Lower leg skin (tissue), 3 donors: ENCODE results near the gene LRRC66.

Experiments
- CTCF ChIP-seq, 3 donors: fragments of 450-650 bp; IDR thresholded peaks; one replicate each; pipeline ENCODE4 v1.5.1; 2016; ENCODE audit warnings: antibody characterized with exemption in 3 of 3, mild to moderate bottlenecking in 3 of 3, moderate library complexity in 2 of 3
- POLR2A ChIP-seq, 2 donors: fragments of 450-650 bp; IDR thresholded peaks; one replicate each; pipeline ENCODE4 v1.6.1; 2016 to 2017; ENCODE audit warnings: antibody characterized with exemption in 2 of 2, mild to moderate bottlenecking in 1 of 2, moderate library complexity in 1 of 2

DNA sequence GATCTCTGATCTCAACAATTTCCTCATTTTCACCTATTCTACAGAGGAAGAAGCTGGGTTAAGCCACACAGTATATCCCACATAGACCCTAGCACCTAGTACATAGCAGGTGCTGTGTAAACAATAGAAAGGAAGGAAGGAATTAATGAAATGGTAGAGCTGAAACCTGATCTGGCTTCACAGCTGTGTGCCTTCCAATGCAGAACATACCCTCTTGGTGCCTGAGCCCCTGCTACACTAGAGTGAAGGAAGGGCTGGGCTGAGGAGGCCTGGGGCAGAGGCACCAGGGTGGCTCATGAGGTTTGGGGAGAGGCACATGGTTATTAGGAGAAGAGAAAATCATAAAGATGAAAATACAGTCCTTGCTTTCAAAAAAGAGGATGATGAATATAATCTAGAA is 21.3 kb downstream of the LRRC66 start:
- TF ChIP-seq CTCF (IDR thresholded peaks at IDR 0.05) (no peak), POLR2A (IDR thresholded peaks at IDR 0.05) (no peak)
